DOHH2 (cell line): Measurements from ENCODE around the gene FCER1G.

Experiments used
- EZH2phosphoT487 ChIP-seq: fragments of 200-600 bp; sonication (generic); IDR thresholded peaks from 2 replicates; pipeline ENCODE4 v1.6.1; 2017; ENCODE audit warnings: borderline replicate concordance, mild to moderate bottlenecking, antibody characterized with exemption, low read length, moderate library complexity, mixed read lengths
- TF ChIP-seq, protein P1 (sequence below): fragments of 200-600 bp; sonication (generic); IDR thresholded peaks from one replicate; pipeline ENCODE4 v1.5.1; 2014; ENCODE audit warnings: antibody characterized with exemption, mild to moderate bottlenecking, low read depth, low read length; ENCODE audit not compliant: poor library complexity, severe bottlenecking

DNA sequence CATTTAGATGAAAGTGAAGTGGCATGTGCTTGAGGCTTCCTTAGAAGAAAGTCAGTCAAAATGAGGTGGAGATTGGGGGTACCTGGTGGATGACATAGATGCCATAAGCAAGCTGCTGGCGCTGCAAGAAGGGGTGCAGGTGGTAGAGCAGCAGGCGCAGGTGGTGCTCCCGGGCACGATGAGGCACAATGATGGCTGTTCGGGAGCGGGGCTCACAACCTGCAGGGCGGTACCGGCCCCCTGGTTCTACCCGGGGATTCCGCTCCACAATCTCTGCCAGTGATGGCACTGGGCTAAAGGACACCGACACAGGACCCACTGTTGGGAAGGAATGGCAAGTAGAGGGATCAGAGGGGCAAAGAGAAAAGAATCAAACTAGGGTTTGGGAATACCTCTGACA is 40.2 kb upstream of the FCER1G start:
- TF ChIP-seq, protein P1, sequence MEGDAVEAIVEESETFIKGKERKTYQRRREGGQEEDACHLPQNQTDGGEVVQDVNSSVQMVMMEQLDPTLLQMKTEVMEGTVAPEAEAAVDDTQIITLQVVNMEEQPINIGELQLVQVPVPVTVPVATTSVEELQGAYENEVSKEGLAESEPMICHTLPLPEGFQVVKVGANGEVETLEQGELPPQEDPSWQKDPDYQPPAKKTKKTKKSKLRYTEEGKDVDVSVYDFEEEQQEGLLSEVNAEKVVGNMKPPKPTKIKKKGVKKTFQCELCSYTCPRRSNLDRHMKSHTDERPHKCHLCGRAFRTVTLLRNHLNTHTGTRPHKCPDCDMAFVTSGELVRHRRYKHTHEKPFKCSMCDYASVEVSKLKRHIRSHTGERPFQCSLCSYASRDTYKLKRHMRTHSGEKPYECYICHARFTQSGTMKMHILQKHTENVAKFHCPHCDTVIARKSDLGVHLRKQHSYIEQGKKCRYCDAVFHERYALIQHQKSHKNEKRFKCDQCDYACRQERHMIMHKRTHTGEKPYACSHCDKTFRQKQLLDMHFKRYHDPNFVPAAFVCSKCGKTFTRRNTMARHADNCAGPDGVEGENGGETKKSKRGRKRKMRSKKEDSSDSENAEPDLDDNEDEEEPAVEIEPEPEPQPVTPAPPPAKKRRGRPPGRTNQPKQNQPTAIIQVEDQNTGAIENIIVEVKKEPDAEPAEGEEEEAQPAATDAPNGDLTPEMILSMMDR, result no peak
- TF ChIP-seq EZH2phosphoT487, result no peak
